ENCODE data around the gene TBX4. TPM values are rescaled to one million over a fixed set of nuclear protein-coding genes. Genes with fewer than 3 reads are reported as not detected.
A peak's percentile ranks its signal among the peaks of the same experiment; 100 is the strongest.
"Not testable (repeated sequence)": the region's sequence is repeated elsewhere in the genome, so short reads cannot be mapped to it uniquely, and the experiment has no call there.

Gene TBX4
- polyA plus RNA-seq, 4 donors = 16.8 TPM; not detected in 3

GRCh38 chr17:61444831-61445230 lies 7.4 kb upstream of the TBX4 start:
- no peak overlapping the region for H3K27ac ChIP-seq (ENCODE audit: low read depth in 1 of 3, low read length in 2 of 3)
- no peak for FAIRE-seq
- peak in 1 of 2 donors; percentile 46 for DNase-seq
- no peak overlapping the region for H3K4me3 ChIP-seq (ENCODE audit: low read depth in 1 of 3, low read length in 3 of 3)
- peaks cover 0 to 5% of the 10 kb centered on the region in 2 donors for H3K9me3 ChIP-seq (ENCODE audit: control insufficient read depth in 2 of 2, insufficient read depth in 1 of 2, low read depth in 1 of 2, low read length in 1 of 2)
- H3K36me3 ChIP-seq (ENCODE audit: control insufficient read depth in 3 of 3, insufficient read depth in 2 of 3, low read depth in 1 of 3, low read length in 3 of 3) = no peaks in the 10 kb centered on the region
- peaks cover 0 to 16% (median 0%) of the 10 kb centered on the region in 3 donors for H3K4me1 ChIP-seq (ENCODE audit: control insufficient read depth in 3 of 3, insufficient read depth in 2 of 3, low read depth in 1 of 3, low read length in 2 of 3)
- H3K27me3 ChIP-seq (ENCODE audit: control insufficient read depth in 3 of 3, insufficient read depth in 3 of 3, low read length in 3 of 3) = peaks cover 0 to 22% (median 12%) of the 10 kb centered on the region in 3 donors
- 66 to 75% (median 68%) methylated on average over 6 of the region's 6 CpGs for WGBS, 3 donors

- Histone ChIP-seq H3K36me3 (ENCODE audit: control insufficient read depth in 3 of 3, insufficient read depth in 2 of 3, low read depth in 1 of 3, low read length in 3 of 3) (no peaks in the 10 kb centered on the region), H3K27me3 (ENCODE audit: control insufficient read depth in 3 of 3, insufficient read depth in 3 of 3, low read length in 3 of 3) (peaks cover 7 to 47% (median 24%) of the 10 kb centered on the region in 3 donors), H3K4me1 (ENCODE audit: control insufficient read depth in 3 of 3, insufficient read depth in 2 of 3, low read depth in 1 of 3, low read length in 2 of 3) (peaks cover 0 to 15% (median 0%) of the 10 kb centered on the region in 3 donors), H3K4me3 (ENCODE audit: low read depth in 1 of 3, low read length in 3 of 3) (no peak overlapping the region), H3K9me3 (ENCODE audit: control insufficient read depth in 2 of 2, insufficient read depth in 1 of 2, low read depth in 1 of 2, low read length in 1 of 2) (no peaks in the 10 kb centered on the region), H3K27ac (ENCODE audit: low read depth in 1 of 3, low read length in 2 of 3) (no peak overlapping the region)
- DNase-seq (no peak), FAIRE-seq (no peak)
Observed at GRCh38 chr17:61447358-61447757, 4.9 kb upstream of the TBX4 start.

- 62 to 76% (median 70%) methylated on average over 2 of the region's 2 CpGs for WGBS, 3 donors
- FAIRE-seq (no peak), DNase-seq (no peak)
- H3K9me3 ChIP-seq (ENCODE audit: control insufficient read depth in 2 of 2, insufficient read depth in 1 of 2, low read depth in 1 of 2, low read length in 1 of 2) = no peaks in the 10 kb centered on the region
- H3K4me3 ChIP-seq (ENCODE audit: low read depth in 1 of 3, low read length in 3 of 3) = no peak overlapping the region
- peaks cover 7 to 52% (median 29%) of the 10 kb centered on the region in 3 donors for H3K27me3 ChIP-seq (ENCODE audit: control insufficient read depth in 3 of 3, insufficient read depth in 3 of 3, low read length in 3 of 3)
- H3K4me1 ChIP-seq (ENCODE audit: control insufficient read depth in 3 of 3, insufficient read depth in 2 of 3, low read depth in 1 of 3, low read length in 2 of 3) = peaks cover 0 to 14% (median 0%) of the 10 kb centered on the region in 3 donors
- H3K36me3 ChIP-seq (ENCODE audit: control insufficient read depth in 3 of 3, insufficient read depth in 2 of 3, low read depth in 1 of 3, low read length in 3 of 3) = no peaks in the 10 kb centered on the region
- H3K27ac ChIP-seq (ENCODE audit: low read depth in 1 of 3, low read length in 2 of 3) = no peak overlapping the region
Observed at GRCh38 chr17:61448042-61448441, 4.2 kb upstream of the TBX4 start.

GRCh38 chr17:61449140-61449539 lies 3.1 kb upstream of the TBX4 start:
- H3K9me3 ChIP-seq (ENCODE audit: control insufficient read depth in 2 of 2, insufficient read depth in 1 of 2, low read depth in 1 of 2, low read length in 1 of 2); DNase-seq; H3K27ac ChIP-seq (ENCODE audit: low read depth in 1 of 3, low read length in 2 of 3); H3K36me3 ChIP-seq (ENCODE audit: control insufficient read depth in 3 of 3, insufficient read depth in 2 of 3, low read depth in 1 of 3, low read length in 3 of 3); H3K4me3 ChIP-seq (ENCODE audit: low read depth in 1 of 3, low read length in 3 of 3); FAIRE-seq: not testable (repeated sequence)
- Histone ChIP-seq H3K4me1 (ENCODE audit: control insufficient read depth in 3 of 3, insufficient read depth in 2 of 3, low read depth in 1 of 3, low read length in 2 of 3) (peaks cover 0 to 13% (median 0%) of the 10 kb centered on the region in 3 donors), H3K27me3 (ENCODE audit: control insufficient read depth in 3 of 3, insufficient read depth in 3 of 3, low read length in 3 of 3) (peaks cover 7 to 59% (median 30%) of the 10 kb centered on the region in 3 donors)
- 78 to 93% (median 92%) methylated on average over 4 of the region's 4 CpGs for WGBS, 3 donors

- WGBS, 3 donors = 76 to 87% (median 82%) methylated on average over 9 of the region's 9 CpGs
- no peaks in the 10 kb centered on the region for H3K9me3 ChIP-seq (ENCODE audit: control insufficient read depth in 2 of 2, insufficient read depth in 1 of 2, low read depth in 1 of 2, low read length in 1 of 2)
- H3K36me3 ChIP-seq (ENCODE audit: control insufficient read depth in 3 of 3, insufficient read depth in 2 of 3, low read depth in 1 of 3, low read length in 3 of 3) = no peaks in the 10 kb centered on the region
- peaks cover 0 to 18% (median 0%) of the 10 kb centered on the region in 3 donors for H3K4me1 ChIP-seq (ENCODE audit: control insufficient read depth in 3 of 3, insufficient read depth in 2 of 3, low read depth in 1 of 3, low read length in 2 of 3)
- DNase-seq (no peak), FAIRE-seq (no peak)
- H3K27me3 ChIP-seq (ENCODE audit: control insufficient read depth in 3 of 3, insufficient read depth in 3 of 3, low read length in 3 of 3) = peaks cover 9 to 64% (median 38%) of the 10 kb centered on the region in 3 donors
- no peak overlapping the region for H3K4me3 ChIP-seq (ENCODE audit: low read depth in 1 of 3, low read length in 3 of 3)
- no peak overlapping the region for H3K27ac ChIP-seq (ENCODE audit: low read depth in 1 of 3, low read length in 2 of 3)
Observed at GRCh38 chr17:61449707-61450640, 2.2 kb upstream of the TBX4 start.

- Histone ChIP-seq H3K9me3 (ENCODE audit: control insufficient read depth in 2 of 2, insufficient read depth in 1 of 2, low read depth in 1 of 2, low read length in 1 of 2) (no peaks in the 10 kb centered on the region), H3K4me1 (ENCODE audit: control insufficient read depth in 3 of 3, insufficient read depth in 2 of 3, low read depth in 1 of 3, low read length in 2 of 3) (peaks cover 0 to 27% (median 0%) of the 10 kb centered on the region in 3 donors), H3K36me3 (ENCODE audit: control insufficient read depth in 3 of 3, insufficient read depth in 2 of 3, low read depth in 1 of 3, low read length in 3 of 3) (no peaks in the 10 kb centered on the region), H3K27ac (ENCODE audit: low read depth in 1 of 3, low read length in 2 of 3) (no peak overlapping the region), H3K4me3 (ENCODE audit: low read depth in 1 of 3, low read length in 3 of 3) (no peak overlapping the region), H3K27me3 (ENCODE audit: control insufficient read depth in 3 of 3, insufficient read depth in 3 of 3, low read length in 3 of 3) (peaks cover 15 to 73% (median 47%) of the 10 kb centered on the region in 3 donors)
- 61 to 73% (median 71%) methylated on average over 19 of the region's 19 CpGs for WGBS, 3 donors
- FAIRE-seq = no peak
- no peak for DNase-seq
Observed at GRCh38 chr17:61450641-61451537, 1.3 kb upstream of the TBX4 start.

GRCh38 chr17:61451538-61452300 lies 503 bp upstream of the TBX4 start:
- FAIRE-seq (no peak), DNase-seq (peak in 1 of 2 donors; percentile 49)
- Histone ChIP-seq H3K36me3 (ENCODE audit: control insufficient read depth in 3 of 3, insufficient read depth in 2 of 3, low read depth in 1 of 3, low read length in 3 of 3) (no peaks in the 10 kb centered on the region), H3K27me3 (ENCODE audit: control insufficient read depth in 3 of 3, insufficient read depth in 3 of 3, low read length in 3 of 3) (peaks cover 15 to 81% (median 54%) of the 10 kb centered on the region in 3 donors), H3K4me1 (ENCODE audit: control insufficient read depth in 3 of 3, insufficient read depth in 2 of 3, low read depth in 1 of 3, low read length in 2 of 3) (peaks cover 0 to 33% (median 0%) of the 10 kb centered on the region in 3 donors), H3K9me3 (ENCODE audit: control insufficient read depth in 2 of 2, insufficient read depth in 1 of 2, low read depth in 1 of 2, low read length in 1 of 2) (no peaks in the 10 kb centered on the region), H3K27ac (ENCODE audit: low read depth in 1 of 3, low read length in 2 of 3) (no peak overlapping the region), H3K4me3 (ENCODE audit: low read depth in 1 of 3, low read length in 3 of 3) (peak overlapping the region in 1 of 3 donors; percentile 22)
- 5 to 8% (median 8%) methylated on average over 44 to 75 of the region's 75 CpGs for WGBS, 3 donors

Measured in small intestine (tissue), 7 donors.